Inflammatory macrophage treated with lipopolysaccharide for 1 hour (primary cell): ENCODE data around the gene GOSR1.
"Not testable (repeated sequence)": the region's sequence is repeated elsewhere in the genome, so short reads cannot be mapped to it uniquely, and the experiment has no call there.

Source experiments
- DNase-seq, 2 donors: peaks; one replicate each; pipeline ENCODE4 v3.0.0-alpha.2; 2020 to 2022

Gene GOSR1

DNA sequence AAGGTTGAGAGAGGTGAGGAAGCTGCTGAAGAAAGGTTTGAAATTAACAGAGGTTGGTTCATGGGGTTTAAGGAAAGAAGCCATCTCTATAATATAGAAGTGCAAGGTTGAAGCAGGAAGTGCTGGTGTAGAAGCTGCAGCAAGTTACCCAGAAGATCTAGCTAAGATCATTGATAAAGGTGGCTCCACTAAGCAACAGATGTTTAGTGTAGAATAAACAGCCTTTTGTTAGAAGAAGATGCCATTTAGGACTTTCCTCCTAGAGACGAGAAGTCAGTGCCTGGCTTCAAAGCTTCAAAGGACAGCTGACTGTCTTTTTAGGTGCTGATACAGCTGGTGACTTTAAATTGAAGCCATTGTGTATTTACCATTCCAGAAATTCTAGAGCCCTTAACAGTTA lies 29.3 kb downstream of the GOSR1 start:
- DNase-seq, result no peak

DNA sequence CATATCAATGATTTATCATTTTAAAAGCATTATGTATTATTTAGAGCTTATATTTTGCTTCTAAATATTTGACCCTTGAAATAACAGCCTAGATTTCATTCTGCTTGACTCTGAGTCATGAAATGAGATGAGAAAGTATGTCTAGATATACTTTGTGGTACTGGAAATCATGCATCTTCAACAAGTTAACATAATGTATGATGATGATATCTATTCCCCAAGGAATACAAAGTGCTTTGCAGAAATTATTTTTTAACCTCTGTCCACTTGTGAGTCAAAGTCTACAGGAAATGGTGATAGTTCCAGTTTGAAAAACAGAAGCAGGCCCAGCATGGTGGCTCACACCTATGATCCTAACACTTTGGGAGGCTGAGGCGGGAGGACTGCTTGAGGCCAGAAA lies 36.1 kb downstream of the GOSR1 start:
- DNase-seq, result no peak

DNA sequence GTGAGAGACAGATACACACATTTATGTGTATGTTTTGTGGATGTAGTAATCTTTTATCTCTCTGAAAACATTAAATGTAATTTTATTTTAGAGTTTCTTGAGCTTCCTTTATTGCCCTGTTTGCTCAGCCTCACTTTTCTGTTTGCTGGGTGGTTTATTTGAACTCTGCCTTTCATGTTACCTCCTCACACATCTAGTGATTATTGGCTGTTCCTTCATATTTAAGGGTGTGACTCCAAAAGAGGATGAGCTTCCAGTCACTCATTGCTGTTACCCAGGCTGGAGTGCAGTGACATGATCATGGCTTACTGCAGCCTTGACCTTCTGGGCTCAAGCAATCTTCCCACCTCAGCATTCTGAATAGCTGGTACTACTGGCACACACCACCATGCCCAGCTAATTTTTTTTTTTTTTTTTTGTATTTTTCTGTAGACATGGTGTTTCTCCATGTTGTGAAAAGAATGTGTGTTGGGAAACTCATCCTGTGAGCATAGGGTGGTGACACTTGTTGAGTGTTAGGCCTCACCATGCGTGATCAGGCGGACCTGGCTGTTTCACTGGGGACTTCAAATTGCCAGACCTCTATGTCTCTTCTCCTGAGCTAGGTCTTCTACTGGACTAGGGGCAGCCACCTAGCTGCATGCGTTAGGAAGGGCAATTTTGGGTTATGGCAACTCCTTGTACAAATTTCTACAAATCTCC lies 37.8 kb downstream of the GOSR1 start:
- no peak for DNase-seq

DNA sequence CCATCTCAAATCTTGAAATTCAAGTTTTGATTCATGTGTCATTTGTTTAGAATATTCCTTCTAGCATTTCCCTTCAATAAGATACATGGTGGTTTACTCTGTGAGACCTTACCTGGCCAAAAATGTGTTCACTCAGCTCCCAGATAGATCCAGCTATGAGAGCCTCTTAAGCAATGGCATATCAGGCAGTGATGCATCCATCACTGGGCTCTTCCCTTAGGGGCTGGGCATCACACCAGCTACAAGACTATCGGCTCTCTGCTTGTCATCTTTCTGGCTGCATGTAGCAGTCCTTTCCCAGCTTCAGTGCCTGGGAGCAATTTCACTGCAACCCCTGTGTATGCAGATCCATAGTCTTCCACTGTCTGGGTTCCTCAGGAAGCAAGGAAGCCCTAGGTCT lies 40.6 kb downstream of the GOSR1 start:
- no peak for DNase-seq

DNA sequence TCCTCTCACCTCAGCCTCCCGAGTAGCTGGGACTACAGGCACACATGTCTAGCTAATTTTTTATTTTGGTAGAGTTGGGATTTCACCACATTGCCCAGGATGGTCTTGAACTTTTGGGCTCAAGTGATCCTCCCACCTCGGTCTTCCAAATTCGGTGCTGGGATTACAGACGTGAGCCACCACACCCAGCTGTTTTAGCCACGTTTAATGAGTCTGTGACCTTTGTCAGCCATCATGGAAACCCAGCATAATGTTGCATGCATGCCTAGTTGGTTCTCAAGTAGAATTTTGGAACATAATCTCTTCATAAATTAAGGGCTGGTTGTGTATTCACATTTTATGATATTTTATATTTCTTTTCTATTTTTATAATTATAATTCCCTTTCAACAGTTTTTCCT lies 42.0 kb downstream of the GOSR1 start:
- no peak for DNase-seq

DNA sequence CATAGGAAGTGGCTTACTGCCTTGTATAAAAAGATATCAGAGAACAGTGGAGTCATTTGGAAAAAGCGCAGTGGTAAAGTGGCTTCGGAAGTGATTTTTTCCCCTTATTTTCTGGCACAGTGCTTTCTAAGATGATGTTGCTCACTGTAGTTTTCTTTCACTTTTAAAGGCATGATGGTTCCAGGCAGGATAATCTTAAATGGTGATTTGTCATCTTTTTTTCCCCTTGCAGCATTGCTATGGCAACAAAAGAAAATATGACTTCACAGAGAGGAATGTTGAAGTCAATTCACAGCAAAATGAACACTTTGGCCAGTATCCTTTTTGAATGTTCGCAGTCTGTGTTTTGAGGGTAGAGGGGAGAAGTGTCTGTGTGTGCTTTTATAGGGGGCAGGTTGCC lies 42.5 kb downstream of the GOSR1 start:
- no peak for DNase-seq

DNA sequence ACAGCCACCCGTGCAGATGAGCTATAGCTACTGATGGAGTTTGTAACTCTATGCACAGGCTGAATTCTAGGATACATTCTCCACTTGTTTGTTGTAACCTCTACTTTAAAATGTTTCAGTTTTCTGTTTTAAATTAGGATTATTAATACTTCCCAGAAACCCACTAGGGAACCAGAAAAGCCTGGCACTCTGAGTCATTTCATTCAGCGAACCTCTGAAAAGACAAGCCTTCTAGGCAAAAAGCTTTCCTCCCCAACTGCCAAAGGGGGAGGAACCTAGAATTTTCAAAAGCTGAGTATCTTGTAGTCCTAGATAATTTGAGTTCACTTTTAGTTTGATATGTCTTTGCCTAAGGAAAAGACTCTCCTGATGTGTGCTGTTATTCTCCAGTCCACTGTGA lies 43.2 kb downstream of the GOSR1 start:
- DNase-seq, result no peak

DNA sequence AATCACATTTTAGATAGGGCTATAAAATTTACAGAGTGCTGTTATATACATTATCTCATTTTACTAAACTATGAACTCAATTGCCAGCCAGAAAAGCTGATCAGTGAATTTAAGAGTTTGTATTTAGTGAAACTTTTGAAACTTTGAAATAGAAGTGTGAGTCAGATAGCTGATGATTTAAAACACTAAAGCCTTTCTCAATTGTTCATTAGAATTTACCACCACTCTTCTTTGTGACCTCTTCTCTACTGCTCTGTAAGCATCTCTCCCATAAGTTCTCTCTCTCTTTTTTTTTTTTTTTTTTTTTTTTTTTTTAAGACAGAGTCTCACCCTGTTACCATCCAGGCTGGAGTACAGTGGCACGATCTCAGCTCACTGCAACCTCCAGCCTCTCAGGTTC lies 43.7 kb downstream of the GOSR1 start:
- DNase-seq, result no peak

DNA sequence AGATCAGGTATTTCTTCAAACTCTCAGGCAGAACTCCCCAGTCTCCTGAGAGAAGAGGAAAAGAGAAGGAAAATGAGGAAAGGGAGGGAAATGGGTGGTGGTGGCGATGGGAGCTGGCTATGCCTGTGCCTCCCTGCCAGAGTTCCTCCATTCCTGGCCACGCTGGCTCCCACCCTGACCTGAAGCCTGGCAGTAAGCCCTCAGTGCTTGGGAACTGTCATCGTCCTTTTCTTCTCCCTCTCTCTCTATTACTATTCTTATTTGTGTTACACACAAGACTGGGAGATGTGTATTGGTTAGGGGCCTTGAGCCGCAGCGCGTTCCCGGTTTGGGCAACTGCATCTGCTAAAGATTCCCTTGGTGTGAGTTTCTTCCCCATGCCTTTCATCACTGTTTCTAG lies 44.6 kb downstream of the GOSR1 start:
- DNase-seq, result no peak

DNA sequence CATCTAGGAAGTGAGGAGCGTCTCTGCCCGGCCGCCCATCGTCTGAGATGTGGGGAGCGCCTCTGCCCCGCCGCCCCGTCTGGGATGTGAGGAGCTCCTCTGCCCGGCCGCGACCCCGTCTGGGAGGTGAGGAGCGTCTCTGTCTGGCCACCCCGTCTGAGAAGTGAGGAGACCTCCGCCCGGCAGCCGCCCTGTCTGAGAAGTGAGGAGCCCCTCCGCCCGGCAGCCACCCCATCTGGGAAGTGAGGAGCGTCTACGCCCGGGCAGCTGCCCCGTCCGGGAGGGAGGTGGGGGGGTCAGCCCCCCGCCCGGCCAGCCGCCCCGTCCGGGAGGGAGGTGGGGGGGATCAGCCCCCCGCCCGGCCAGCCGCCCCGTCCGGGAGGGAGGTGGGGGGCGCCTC lies 46.0 kb downstream of the GOSR1 start:
- DNase-seq, result not testable (repeated sequence)

DNA sequence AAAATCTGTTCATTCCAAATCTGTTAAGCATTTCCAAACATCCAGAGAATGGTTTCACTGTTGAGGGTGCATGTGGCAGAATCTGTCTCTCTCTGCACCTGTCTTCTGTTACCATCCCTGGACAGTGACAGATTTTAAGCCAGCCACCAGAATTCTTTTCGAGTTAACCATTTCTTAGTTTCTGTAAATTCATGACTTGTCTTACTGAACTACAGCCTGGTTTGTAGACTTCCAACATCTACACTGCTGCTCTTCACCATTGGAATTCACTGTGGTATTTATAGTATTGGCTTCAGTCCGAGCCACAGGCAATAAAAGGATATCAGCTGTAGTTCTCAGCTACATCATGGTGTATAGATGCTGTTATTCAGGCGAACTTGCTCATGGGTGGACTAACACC lies 47.6 kb downstream of the GOSR1 start:
- DNase-seq, result no peak

DNA sequence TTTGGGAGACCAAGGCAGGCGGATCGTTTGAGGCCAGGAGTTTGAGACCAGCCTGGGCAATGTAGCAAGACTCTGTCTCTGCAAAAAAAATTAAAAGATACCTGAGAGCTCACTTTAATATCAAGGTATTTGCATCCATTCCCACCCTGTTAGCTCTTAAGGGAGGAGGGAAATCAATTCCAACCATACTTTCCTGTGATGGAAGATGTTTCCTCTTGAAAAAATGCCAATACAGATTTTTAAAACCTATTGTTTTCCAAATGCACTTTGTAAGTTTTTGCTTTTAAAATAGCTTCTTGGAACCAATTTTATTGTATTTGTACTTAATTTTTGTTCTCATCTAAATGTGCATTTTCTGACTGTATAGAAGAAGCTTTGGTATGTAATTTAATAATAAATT lies 49.2 kb downstream of the GOSR1 start:
- no peak for DNase-seq

DNA sequence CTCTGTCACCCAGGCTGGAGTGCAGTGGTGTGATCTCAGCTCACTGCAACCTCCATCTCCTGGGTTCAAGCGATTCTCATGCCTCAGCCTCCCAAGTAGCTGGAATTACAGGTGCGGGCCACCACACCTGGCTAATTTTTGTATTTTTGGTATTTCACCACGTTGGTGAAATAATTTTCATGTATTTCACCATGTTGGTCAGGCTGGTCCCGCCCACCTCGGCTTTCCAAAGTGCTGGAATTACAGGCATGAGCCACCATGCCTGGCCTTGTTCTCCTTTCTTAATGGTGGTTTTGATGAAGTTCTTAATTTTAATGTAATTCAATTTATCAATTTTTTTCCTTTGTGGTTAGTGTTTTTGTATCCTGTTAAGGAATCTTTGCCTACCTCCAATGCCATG lies 51.5 kb downstream of the GOSR1 start:
- not testable (repeated sequence) for DNase-seq

DNA sequence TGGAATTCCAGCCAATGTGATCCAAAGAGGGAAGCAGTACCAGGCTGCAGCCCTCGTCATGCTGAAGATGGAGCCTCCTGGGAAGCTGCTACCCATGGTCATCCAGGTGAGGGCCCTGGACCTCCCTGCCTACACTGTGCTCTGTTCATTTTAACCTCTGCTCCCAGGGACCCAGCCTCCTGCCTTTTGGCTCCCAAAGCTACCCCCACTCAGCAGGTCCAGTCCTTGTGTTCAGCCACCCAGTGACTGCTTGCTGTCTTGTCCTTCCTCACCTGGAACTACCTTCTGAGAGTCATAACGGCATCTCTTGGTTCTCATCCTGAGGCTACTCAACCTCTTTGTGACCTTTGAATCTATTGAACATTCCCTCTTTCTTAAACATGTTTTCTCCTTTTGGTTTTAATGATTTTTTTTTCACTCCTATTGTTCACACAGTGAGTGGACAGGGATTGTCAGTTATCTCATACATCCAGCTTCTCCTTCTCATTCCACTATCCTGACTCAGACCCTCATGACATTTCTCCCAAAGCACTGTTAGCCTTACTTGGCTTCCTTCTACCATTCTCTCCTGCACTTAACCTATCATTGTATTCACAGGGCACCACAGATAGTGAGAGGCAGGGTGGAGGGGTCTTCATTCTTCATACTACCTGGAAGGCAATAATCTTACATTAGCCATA lies 53.3 kb downstream of the GOSR1 start:
- no peak for DNase-seq

DNA sequence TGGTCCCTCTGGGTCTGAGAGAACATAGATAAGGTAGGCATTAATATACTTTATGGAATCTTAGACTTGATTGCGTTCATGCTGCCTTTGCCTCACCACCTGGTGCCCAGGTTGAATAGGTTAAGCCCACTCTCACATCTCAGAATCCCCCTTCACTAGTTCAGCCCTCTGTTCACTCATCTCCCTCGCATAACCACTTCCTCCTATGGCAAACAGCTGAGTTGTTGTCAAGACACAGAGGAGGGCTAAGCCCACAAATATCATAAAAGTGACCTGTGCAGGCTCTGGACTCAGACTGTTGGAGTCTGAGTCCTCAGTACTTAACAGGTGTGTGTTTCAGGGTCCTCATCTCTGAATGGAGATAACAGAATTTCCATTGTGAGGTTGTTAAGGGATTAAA lies 55.7 kb downstream of the GOSR1 start:
- no peak for DNase-seq

DNA sequence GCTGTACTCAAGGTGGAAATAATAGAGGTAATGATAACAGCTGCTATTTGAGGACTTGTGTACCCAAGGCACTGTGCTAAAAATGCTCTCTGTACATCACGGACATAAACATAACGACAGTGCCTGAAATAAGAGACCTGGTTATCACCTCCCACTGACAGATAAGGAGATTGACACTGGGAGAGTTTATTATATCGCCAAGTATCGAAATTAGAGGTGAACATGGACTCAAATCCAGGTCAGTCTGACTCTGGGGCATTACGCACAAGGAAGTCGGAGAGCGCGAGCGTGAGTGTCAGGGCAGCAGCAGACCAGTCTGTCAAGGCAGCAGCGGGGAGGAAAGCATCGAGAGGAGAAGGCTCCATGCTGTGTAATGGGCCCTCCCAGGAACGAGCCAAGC lies 57.1 kb downstream of the GOSR1 start:
- DNase-seq, result no peak

DNA sequence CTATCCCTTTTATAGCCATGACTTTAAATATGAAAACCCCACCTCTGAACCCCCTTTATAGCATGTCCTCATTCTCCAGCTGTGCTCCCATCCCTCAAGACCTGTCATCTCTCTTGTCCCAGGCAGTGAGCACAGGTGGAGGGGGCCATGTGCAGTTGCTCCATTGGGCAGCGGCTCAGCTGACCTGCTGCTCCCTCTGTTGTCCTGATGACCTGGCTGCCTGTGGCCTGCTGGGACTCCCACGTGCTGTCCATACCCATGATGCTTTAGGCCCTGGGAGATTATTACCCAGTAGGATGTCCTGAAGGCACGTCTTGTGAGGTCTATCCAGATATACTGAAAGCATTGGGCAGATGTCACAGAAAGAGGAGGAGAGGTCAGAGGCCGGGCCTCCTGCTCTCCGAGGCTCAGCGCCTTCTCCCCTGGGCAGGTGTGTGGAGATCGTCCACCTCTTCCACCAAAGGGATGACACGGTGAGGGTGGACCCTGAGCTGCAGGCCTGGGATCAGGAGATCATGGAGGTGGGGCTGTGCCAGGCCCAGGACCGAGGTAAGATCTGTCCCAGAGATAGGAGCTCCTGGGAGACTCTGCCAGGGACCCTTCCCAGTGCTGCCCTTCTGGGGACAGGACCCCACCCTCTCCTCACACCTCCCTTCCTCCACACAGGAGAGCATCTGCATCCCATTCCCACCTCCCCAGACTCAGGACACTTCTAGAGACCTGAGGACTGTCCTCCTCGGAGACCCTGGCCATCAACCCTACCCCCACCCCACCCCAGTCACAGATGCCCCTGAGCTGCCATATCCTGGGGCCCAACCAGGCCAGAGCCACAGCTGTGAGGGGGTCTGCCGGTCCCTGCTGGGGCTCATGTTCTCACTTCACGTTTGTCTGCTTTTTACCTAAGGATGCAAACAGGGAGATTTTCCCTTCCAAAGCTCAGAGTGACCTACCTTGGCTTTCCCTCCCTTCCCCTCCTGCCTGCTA lies 58.0 kb downstream of the GOSR1 start:
- DNase-seq, result no peak

DNA sequence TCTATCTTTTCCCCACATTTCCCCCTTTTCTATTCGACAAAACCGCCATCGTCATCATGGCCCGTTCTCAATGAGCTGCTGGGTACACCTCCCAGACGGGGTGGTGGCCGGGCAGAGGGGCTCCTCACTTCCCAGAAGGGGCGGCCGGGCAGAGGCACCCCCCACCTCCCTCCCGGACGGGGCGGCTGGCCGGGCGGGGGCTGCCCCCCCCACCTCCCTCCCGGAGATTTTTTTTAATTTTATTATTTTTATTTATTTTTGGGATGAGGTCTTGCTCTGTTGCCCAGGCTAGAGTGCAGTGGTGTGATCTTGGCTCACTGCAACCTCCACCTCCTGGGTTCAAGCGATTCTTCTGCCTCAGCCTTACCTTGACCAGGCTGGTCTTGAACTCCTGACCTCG lies 59.6 kb downstream of the GOSR1 start:
- not testable (repeated sequence) for DNase-seq

DNA sequence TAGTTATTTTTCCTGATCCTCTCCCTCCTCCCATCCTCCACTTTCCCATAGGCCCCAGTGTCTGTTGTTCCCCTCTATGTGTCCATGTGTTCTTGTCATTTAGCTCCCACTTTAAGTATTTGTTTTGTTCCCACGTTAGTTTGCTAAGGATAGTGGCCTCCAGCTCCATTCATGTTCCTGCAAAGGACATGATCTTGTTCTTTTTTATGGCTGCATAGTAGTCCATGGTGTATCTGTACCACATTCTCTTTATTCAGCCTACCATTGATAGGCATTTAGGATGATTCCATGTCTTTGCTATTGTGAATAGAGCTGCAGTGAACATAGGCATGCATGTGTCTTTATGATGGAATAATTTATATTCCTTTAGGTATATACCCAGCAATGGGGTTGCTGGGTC lies 60.5 kb downstream of the GOSR1 start:
- DNase-seq, result not testable (repeated sequence)

DNA sequence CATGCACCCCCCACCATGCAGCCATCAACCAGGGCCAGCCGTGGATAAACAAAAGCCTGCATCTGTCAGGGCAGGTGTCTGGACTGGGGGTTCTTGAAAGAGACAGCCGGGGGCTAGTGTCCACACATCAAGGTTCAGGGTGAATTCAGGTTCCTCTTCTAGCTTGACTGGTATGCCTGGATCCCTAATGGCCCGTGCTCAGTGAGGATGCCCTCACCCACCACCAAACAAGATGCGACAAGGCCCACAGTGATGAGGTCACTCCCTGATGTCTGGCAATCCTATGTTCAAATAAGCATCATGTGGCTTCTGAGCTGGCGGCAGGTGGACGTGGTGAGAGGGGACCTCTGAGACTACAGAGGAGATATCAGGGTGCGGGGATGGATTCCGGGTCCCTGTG lies 64.6 kb downstream of the GOSR1 start:
- no peak for DNase-seq

DNA sequence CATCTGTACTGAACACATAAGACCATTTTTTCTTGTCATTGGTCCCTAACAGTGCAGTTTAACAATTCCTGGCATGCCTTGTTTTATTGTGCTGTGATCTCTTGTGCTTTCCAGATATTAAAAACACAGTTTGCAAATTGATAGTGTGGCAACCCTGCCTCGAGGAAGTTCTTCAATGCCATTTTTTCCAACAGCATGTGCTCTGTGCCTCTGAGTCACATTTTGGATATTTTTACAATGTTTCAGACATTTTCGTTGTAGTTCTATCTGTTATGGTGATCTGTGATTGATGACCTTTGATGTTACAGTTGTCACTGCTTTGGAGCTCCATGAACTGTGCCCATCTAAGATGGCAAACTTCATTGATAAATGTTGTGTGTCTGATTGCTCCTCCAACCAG lies 66.2 kb downstream of the GOSR1 start:
- DNase-seq, result no peak

DNA sequence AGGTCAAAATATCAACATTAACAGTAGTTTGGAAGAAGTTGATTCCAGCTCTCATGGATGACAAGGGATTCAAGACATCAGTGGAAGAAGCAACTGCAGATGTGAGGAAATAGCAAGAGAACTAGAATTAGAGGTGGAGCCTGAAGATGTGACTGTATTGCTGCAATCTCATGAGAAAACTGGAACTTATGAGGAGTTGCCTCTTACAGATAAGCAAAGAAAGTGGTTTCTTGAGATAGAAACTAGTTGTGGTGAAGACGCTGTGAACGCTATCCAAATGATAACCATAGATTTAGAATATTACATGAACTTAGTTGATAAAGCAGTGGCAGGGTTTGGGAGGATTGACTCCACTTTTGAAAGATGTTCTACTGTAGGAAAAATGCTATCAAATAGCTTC lies 67.8 kb downstream of the GOSR1 start:
- peak; percentile 8 to 35 for DNase-seq

DNA sequence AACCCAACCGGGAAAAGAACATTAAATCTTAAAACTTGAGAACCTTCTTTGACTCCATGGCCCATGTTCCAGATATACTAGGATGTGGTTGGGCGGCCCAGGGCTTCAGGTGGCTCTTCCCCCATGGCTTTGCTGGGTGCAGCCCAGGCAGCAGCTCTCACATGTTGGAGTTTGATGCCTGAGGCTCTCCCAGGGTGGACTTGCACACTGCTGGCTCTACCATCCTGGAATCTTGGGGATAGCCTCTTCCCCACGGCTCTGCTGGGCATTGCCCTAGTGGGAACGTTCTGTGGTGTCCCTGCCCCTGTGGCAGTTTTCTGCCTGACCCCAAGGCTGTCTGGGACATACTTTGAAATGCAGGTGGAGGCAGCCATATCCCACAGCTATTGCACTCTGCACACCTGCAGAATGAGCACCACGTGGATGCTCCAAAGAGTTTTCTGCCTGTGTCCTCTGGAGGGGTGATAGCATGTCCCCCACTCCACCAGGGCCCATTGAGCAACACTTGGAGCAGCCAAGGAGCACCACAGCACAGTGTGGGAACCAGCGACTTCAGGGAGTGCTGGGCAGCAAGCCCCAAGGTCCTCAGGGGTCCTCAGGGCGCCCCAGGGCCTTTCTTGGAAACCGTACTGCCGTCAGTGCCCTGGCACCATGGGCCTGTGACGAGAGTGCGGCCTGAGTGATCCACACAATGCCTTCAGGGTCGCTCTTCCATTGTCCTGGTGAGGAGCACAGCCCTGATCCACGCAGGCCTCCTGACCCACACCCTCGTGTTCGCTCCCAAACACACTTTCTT lies 70.8 kb downstream of the GOSR1 start:
- DNase-seq, result no peak
